Heart left ventricle (tissue), 13 donors: ENCODE data around the gene UGGT1.

ENCODE experiments used
- CTCF ChIP-seq, 12 donors: fragments of 200-600 bp; sonication (generic) in 4 of 12; IDR thresholded peaks; one replicate each; pipeline versions ENCODE4 v1.5.0 to v1.8.0; 2018 to 2022; ENCODE audit warnings: antibody characterized with exemption in 12 of 12, mild to moderate bottlenecking in 5 of 12
- POLR2A ChIP-seq, 2 donors: fragments of 450-650 bp; IDR thresholded peaks; one replicate each; pipeline ENCODE4 v1.6.1; 2017; ENCODE audit warnings: antibody characterized with exemption in 2 of 2, mild to moderate bottlenecking in 2 of 2, moderate library complexity in 2 of 2
- donor health status: ischemic (EF 13 %, LVEDD 7.1; RV severe dilation, severe dysfunction).
- donor health status: DM: no; HTN: yes; CAD: no.
- donor health status: DM: no; HTN: no; CAD: no.
- donor health status: ischemic (EF 25% LVEDD 6.9; RV normal size, moderate dysfunction).
- donor health status: ischemic (EF 25% LVEDD 5.7; RV mildly dilated, moderate dysfunction).
- donor health status: ischemic (EF 35%, LVEDD 5.7; RV mildly dilated, moderate dysfunction).
- donor health status: nonischemic (EF 11% LVEDD 7.7; RV severe dilation, severe dysfunction).
- donor health status: DM: yes; HTN: yes; CAD: no.
- donor health status: PGD.
- donor health status: ischemic (EF 29% LVEDD 5.4; RV normal size, mild dysfunction).
- donor health status: nonischemic (EF 23%, LVEDD 6.1; RV moderate dilation, normal function).

GRCh38 chr2:128235581-128235980, 144.6 kb downstream of the UGGT1 start:
- TF ChIP-seq POLR2A (IDR thresholded peaks at IDR 0.05) (no peak), CTCF (IDR thresholded peaks at IDR 0.05) (no peak)
